ENCODE data around the gene LCP1.

DNA sequence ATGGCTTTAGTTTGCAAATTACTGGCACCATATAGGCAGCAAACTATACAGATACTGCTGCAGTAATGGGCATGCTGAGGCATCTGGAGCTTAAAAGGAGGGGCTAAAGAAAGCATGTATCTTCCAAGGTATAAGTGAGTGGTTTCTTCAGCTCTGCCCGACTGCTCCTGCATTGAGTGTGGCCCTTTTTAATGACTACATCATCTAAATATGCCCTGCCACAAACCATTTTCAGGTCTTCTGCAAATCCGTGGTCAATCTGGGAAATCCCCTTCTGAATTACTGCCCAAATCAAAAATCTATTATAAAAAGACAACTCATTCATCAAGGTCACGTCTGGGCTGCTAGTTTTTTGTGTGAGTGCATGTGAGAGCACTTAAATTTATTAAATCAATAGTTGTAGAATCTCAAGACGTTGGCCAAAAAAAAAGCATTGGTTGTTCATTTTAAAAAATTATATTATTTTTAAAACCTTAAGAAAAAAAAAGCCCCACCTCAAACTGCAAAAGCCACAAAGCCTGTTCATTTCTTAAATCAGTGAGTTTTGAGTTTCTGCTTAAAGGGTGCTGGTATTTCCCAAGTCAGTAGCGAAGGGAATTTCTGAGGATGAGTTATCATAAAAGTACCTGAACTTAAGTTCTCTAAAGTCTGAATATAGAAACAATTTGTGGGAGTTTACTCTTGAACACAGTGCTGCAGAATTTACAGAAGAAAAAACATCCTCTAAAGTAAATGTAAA, 16.3 kb downstream of the LCP1 start:
- TF ChIP-seq POLR2A (IDR thresholded peaks at IDR 0.05) (no peak), CTCF (IDR thresholded peaks at IDR 0.05) (no peak)
